ENCODE data around the gene TSHB.

TSHB gene

DNA sequence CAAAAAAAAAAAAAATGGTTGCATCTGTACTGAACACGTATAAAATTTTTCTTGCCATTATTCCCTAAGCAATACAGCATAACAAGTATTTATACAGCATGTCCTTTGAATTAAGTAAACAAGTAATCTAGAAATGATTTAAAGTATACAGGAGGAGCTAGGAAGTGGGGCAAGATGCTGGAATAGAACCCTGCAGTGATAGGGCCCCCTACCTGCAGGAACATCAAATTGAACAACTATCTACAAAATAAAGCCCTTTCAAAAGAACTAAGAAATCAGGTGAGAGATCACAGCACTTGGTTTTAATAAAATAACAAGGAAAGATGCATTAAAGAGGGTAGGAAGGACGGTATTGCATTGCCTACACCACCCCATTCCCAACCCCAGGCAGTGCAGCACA, 10.9 kb downstream of the TSHB start:
- Mint-ChIP-seq H3K27ac (no peak overlapping the region), H3K9me3 (no peaks in the 10 kb centered on the region), H3K4me3 (no peak overlapping the region), H3K4me1 (ENCODE audit: low read depth) (no peaks in the 10 kb centered on the region), H3K27me3 (no peaks in the 10 kb centered on the region), H3K36me3 (ENCODE audit: low read depth) (no peaks in the 10 kb centered on the region)
- intact Hi-C loops (cut with micrococcal nuclease), result no loop called here

DNA sequence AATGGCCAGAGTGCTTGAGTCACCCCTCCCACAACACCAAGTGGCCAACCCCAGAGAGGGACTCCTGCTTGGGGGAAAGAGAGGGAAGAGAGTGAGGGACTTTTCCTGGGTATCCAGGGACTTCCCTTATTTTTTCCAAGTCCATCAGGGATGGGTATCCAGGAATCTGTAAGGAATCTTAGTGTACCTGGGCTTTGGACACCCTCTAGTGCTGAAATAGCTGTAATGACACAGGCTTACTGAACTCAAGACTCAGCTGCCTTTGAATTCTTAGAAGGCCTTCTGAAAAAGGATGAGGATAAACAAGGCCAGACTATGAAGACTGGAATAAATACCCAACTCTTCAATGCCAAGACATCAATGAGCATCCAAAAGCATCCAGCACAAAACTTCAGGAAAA, 12.0 kb downstream of the TSHB start:
- intact Hi-C loops (cut with micrococcal nuclease), result no loop called here
- H3K27me3 Mint-ChIP-seq, result no peaks in the 10 kb centered on the region
- H3K36me3 Mint-ChIP-seq (ENCODE audit: low read depth), result no peaks in the 10 kb centered on the region
- H3K9me3 Mint-ChIP-seq, result no peaks in the 10 kb centered on the region
- no peaks in the 10 kb centered on the region for H3K4me1 Mint-ChIP-seq (ENCODE audit: low read depth)
- H3K4me3 Mint-ChIP-seq, result no peak overlapping the region
- H3K27ac Mint-ChIP-seq, result no peak overlapping the region

DNA sequence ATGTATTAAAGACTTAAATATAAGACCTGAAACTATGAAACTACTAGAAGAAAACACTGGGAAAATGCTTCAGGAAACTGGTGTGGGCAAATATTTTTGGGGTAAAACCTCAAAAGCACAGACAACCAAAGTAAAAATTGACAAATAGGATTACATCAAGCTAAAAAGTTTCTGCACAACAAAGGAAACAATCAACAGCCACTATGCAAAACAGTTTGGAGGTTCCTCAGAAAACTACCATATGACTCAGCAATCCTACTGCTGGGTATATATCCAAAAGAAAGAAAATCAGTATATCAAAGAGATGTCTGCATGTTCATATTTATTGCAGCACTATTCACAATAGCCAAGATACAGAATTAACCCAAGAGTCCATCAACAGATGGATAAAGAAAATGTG, 17.1 kb downstream of the TSHB start:
- Mint-ChIP-seq H3K36me3 (ENCODE audit: low read depth) (no peaks in the 10 kb centered on the region), H3K27ac (no peak overlapping the region), H3K9me3 (no peaks in the 10 kb centered on the region), H3K4me1 (ENCODE audit: low read depth) (no peaks in the 10 kb centered on the region), H3K4me3 (no peak overlapping the region), H3K27me3 (no peaks in the 10 kb centered on the region)
- intact Hi-C loops (cut with micrococcal nuclease), result no loop called here

DNA sequence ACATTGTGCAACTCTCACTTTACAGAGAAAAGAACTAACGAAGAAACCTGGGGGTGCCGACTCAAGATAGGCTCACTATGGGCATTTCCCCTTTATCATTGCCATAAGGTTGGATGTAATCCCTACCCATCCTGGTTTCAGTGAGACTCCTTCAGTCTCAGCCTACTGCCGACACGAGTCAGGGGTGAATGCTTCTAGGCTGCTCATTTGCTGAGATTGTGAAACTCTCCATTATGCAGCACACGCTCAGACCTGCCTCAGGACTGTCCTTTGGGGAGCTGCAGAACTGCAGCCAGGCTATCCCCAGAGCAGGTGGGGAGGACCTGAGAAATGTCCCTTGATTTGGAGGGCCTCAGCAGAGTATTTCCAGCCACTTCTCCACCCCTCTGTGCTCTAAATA, 22.2 kb downstream of the TSHB start:
- Mint-ChIP-seq H3K36me3 (ENCODE audit: low read depth) (no peaks in the 10 kb centered on the region), H3K4me1 (ENCODE audit: low read depth) (no peaks in the 10 kb centered on the region), H3K27ac (no peak overlapping the region), H3K27me3 (no peaks in the 10 kb centered on the region), H3K4me3 (no peak overlapping the region), H3K9me3 (no peaks in the 10 kb centered on the region)
- intact Hi-C loops (cut with micrococcal nuclease), result loop anchor here (1.0 kb wide), 1 partner anchor 73 kb away; no protein-coding TSS in a partner anchor

DNA sequence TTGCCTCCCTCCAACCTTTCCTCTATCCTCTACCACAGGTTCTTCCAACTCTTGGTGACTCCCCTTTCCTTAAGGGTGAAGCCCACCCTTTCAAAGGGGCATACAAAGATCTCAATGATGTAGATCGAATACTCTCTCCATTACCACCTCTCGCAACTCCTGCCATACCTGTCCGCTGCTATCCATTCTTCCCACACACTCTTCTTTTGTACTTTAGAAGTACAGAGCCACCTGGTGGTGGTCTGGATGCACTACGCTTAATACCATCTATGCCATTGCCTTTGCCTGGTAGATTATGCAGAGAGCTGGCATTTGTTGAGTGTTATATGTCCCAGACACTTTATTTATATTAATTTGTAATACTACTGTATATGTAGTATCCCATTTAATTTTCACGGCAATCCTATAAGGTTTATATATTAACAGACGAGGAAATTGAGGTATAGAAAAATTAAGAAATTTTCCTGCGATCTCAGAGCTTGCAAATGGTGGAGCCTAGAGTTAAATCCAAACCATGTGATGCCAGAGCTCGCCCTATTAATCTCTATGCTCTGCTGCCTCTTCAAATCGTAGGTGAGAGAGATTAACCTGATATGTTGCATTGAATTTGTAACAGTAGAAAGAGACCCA, 22.9 kb downstream of the TSHB start:
- intact Hi-C loops (cut with micrococcal nuclease), result loop anchor here (1.0 kb wide), 1 partner anchor 73 kb away; no protein-coding TSS in a partner anchor
- Mint-ChIP-seq H3K4me3 (no peak overlapping the region), H3K36me3 (ENCODE audit: low read depth) (no peaks in the 10 kb centered on the region), H3K4me1 (ENCODE audit: low read depth) (no peaks in the 10 kb centered on the region), H3K27me3 (no peaks in the 10 kb centered on the region), H3K27ac (no peak overlapping the region), H3K9me3 (no peaks in the 10 kb centered on the region)

DNA sequence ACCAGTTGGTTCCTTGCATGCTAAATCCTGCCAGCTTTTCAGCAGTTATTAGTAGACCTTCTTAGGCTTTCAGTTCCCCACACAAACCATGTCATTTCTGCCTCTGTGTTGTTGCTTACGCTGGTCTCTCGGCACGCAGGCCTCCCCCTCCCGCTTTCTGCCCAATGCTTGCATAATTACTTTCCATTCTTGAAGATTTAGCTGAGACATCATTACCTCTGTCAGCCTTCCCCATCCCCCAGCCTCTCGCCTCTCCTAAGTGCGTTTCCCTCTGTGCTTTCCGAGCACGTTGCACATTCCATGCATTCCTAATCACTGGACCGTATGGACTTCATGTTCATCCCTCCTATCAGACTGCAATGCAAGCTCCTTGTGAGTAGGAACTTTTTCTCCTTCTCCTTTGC, 26.8 kb downstream of the TSHB start:
- intact Hi-C loops (cut with micrococcal nuclease), result loop anchor here (5.0 kb wide), 1 partner anchor 36 kb away; no protein-coding TSS in a partner anchor
- no peaks in the 10 kb centered on the region for H3K27me3 Mint-ChIP-seq

DNA sequence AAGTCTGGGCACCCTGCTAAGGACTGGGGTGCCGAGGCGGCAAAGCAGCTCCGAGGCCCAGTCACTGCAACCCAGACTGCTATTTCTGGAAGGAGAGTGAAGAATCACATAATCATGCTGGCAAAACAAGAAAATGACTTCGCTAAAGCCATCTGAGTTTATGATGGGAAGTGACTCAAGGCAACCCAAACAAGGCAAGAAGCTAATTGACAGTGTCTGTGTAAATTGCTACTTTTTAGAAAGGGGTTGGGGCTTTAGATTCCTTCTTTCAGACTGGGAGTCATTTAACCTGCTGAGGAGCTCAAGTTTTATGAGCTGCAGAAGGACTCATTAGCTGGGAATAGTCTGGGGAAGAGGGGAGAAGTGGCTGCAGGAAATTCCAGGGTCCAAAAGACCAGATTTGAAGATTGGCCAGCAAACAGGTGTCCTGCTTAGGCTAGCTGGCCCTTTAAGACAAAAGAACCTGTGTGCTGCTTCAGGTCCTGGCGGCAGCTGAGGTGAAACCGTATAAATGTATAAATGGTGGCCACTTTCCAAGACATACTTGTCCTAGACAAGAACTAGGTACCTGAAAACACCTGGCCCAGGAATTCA, 28.1 kb downstream of the TSHB start:
- Mint-ChIP-seq H3K27ac (no peak overlapping the region), H3K36me3 (ENCODE audit: low read depth) (no peaks in the 10 kb centered on the region), H3K4me3 (no peak overlapping the region), H3K27me3 (no peaks in the 10 kb centered on the region), H3K9me3 (no peaks in the 10 kb centered on the region), H3K4me1 (ENCODE audit: low read depth) (peaks cover 16% of the 10 kb centered on the region)
- intact Hi-C loops (cut with micrococcal nuclease), result loop anchor here (5.0 kb wide), 1 partner anchor 35 kb away; no protein-coding TSS in a partner anchor

More for the DNA sequence above, 26.8 kb downstream of the TSHB start:
- H3K36me3 Mint-ChIP-seq (ENCODE audit: low read depth), result no peaks in the 10 kb centered on the region
- H3K9me3 Mint-ChIP-seq, result no peaks in the 10 kb centered on the region
- no peak overlapping the region for H3K27ac Mint-ChIP-seq
- H3K4me1 Mint-ChIP-seq (ENCODE audit: low read depth), result peaks cover 3% of the 10 kb centered on the region
- no peak overlapping the region for H3K4me3 Mint-ChIP-seq

DNA sequence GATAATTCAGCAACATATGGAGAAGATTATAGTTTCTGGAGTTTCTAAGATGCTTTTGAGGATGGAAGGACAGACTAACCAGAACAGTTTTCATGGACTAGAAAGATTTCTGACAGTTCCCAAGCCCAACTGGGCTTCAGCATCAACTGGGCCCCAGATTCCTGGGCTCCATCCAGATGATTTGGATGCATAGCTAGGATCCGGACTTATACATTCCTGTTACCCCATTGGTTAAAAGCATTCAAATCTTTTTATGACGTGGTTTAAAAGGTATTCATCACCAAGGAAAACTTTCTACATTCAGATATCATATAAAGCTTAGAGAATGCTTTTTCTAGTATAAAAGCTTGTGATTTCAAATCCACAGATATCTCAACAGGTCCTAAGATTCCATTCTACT, 29.7 kb downstream of the TSHB start:
- H3K27me3 Mint-ChIP-seq, result no peaks in the 10 kb centered on the region
- intact Hi-C loops (cut with micrococcal nuclease), result loop anchor here (5.0 kb wide), 1 partner anchor 33 kb away; no protein-coding TSS in a partner anchor
- no peaks in the 10 kb centered on the region for H3K36me3 Mint-ChIP-seq (ENCODE audit: low read depth)
- H3K9me3 Mint-ChIP-seq, result no peaks in the 10 kb centered on the region
- H3K4me1 Mint-ChIP-seq (ENCODE audit: low read depth), result peaks cover 21% of the 10 kb centered on the region
- H3K27ac Mint-ChIP-seq, result no peak overlapping the region
- H3K4me3 Mint-ChIP-seq, result no peak overlapping the region

DNA sequence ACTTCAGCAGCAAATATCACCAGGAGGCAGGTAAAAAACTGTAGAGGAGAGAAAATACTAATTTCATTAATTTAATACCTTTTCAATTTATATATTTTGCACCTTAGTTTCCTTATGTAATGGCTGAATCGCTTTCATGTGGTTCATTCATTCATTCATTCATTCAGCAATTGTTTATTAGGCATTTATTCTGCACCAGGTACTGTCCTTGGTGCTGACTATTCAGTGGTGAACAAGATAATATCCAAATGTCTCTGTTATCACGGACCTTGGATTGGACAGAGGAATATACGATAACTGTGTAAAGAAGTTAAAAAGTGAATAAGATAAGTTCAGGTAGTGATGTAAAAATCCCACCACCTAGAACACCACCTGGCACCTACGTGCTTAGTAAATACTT, 30.9 kb downstream of the TSHB start:
- no peaks in the 10 kb centered on the region for H3K27me3 Mint-ChIP-seq
- no peaks in the 10 kb centered on the region for H3K9me3 Mint-ChIP-seq
- peak overlapping the region; percentile 14 for H3K27ac Mint-ChIP-seq
- peaks cover 21% of the 10 kb centered on the region for H3K4me1 Mint-ChIP-seq (ENCODE audit: low read depth)
- no peak overlapping the region for H3K4me3 Mint-ChIP-seq
- H3K36me3 Mint-ChIP-seq (ENCODE audit: low read depth), result no peaks in the 10 kb centered on the region
- intact Hi-C loops (cut with micrococcal nuclease), result no loop called here

DNA sequence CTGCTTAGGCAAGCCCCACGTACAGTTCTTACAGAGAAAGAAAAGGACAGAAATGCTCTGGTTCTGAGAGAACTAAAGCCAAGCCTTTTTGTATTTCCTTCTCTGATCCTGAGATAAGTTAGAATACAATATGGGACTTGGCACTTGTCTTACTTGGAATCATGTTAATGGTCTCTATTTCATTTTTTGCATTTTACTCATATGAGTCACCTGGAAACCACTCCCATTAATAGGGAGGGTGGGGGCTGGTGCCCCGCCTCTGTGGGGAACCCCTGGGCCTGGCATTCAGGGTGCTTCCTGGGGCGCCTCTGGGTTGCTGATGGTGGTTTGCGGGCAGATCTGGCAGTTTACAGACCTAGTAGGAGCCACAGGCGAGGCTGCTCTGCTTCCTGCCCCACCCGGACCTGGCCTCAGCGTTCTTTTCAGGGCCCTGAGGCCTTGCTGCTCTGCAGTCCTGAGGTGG, 32.9 kb downstream of the TSHB start:
- Mint-ChIP-seq H3K27ac (no peak overlapping the region), H3K27me3 (no peaks in the 10 kb centered on the region), H3K9me3 (no peaks in the 10 kb centered on the region), H3K4me3 (no peak overlapping the region), H3K4me1 (ENCODE audit: low read depth) (peaks cover 21% of the 10 kb centered on the region), H3K36me3 (ENCODE audit: low read depth) (no peaks in the 10 kb centered on the region)
- intact Hi-C loops (cut with micrococcal nuclease), result no loop called here

DNA sequence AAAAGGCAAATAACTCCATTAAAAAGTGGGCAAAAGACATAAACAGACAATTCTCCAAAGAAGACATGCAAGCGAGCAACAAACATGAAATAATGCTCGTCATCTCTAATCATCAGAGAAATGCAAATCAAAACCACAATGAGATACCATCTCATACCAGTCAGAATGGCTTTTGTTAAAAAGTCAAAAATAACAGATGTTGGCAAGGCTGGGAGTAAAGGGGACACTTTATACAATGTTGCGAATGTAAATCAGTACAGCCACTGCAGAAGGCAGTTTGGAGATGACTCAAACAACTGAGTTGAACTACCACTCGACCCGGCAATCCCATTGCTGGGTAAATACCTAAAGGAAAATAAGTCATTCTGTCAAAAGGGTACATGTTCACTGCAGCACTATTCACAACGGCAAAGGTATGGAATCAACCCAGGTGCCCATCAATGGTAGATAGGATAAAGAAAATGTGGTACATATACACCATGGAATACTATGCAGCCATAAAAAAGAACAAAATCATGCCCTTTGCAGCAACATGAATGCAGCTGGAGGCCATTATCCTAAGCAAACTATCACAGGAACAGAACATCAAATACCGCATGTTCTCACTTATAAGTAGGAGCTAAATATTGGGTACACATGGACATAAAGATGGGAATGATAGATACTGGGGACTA, 33.7 kb downstream of the TSHB start:
- Mint-ChIP-seq H3K36me3 (ENCODE audit: low read depth) (no peaks in the 10 kb centered on the region), H3K9me3 (no peaks in the 10 kb centered on the region), H3K4me1 (ENCODE audit: low read depth) (peaks cover 21% of the 10 kb centered on the region), H3K27ac (no peak overlapping the region), H3K27me3 (no peaks in the 10 kb centered on the region), H3K4me3 (no peak overlapping the region)
- intact Hi-C loops (cut with micrococcal nuclease), result no loop called here

DNA sequence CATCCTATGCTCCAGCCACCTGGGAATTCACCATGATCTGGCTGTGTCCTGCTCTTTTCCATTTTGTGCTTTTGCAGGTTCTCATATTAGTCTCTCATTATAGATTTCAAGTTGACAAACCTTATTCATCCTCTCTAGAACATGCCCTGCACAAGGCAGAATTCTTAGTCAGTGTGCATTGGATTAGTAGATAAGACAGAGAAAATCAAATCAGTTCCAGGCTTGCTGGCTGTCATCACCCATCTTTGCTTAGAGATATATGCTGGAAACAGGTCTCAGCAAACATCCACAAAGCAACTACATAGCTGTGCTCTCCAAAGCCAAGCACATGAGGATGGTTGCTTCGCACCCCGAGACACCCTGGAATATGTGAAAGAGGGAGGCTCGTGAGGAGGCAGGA, 34.8 kb downstream of the TSHB start:
- Mint-ChIP-seq H3K27me3 (no peaks in the 10 kb centered on the region), H3K36me3 (ENCODE audit: low read depth) (no peaks in the 10 kb centered on the region), H3K9me3 (no peaks in the 10 kb centered on the region), H3K4me3 (no peak overlapping the region), H3K4me1 (ENCODE audit: low read depth) (peaks cover 21% of the 10 kb centered on the region), H3K27ac (no peak overlapping the region)
- intact Hi-C loops (cut with micrococcal nuclease), result no loop called here

DNA sequence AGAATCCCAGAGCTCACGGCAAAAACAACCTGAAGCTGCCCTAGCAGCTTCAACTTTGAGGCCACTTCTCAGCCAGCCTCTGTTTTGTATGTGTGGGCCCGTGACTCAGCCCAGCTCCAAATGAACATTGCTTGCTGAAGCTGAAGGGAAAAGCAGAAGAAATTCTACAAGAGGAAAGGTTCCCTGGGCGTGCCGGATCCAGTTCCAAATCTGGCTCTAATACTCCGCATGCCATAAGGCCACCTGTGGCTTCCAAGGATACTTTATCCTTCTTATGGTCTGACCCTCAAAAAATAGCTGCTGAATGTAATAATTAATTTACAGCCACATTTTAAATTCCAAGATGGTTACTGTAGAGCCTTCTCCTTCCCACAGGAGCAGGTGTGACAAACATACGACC, 35.4 kb downstream of the TSHB start:
- H3K9me3 Mint-ChIP-seq, result no peaks in the 10 kb centered on the region
- no peaks in the 10 kb centered on the region for H3K36me3 Mint-ChIP-seq (ENCODE audit: low read depth)
- intact Hi-C loops (cut with micrococcal nuclease), result no loop called here
- no peaks in the 10 kb centered on the region for H3K27me3 Mint-ChIP-seq
- H3K4me3 Mint-ChIP-seq, result no peak overlapping the region
- H3K27ac Mint-ChIP-seq, result no peak overlapping the region
- peaks cover 21% of the 10 kb centered on the region for H3K4me1 Mint-ChIP-seq (ENCODE audit: low read depth)

DNA sequence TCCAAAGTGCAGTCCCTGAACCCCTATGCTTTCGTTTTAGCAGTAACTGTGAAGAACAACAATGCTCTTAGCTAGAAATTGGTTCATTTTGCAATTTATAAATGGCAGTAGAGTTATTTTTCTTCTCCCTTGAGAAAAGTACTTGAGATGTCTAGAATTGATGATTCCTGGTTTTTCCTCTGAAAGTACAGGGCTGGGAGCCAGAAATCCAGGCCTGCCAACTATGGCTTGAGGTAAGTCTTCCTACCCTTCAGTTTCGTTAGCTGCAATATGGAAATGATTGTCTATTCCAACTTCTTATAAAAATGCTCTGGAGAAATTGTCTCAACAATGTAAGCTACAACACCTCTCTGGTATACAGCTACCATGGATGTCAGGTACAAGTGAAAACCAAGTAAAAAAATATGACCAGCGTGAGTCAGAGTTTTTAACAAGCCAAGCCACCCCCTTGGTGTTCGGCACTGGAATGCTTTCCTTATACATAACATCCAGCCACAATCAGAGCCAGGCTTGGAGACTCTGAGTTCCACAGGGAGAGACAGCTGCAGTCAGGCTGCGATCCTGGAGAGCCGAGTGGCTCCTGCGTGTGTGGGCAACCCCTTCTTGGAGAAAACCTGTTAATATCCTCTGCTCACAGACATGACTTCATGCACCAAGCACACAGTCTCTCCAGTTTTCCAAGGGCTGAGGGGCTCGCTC, 37.7 kb downstream of the TSHB start:
- no peak overlapping the region for H3K4me3 Mint-ChIP-seq
- H3K27ac Mint-ChIP-seq, result no peak overlapping the region
- H3K27me3 Mint-ChIP-seq, result no peaks in the 10 kb centered on the region
- no peaks in the 10 kb centered on the region for H3K9me3 Mint-ChIP-seq
- H3K4me1 Mint-ChIP-seq (ENCODE audit: low read depth), result peaks cover 9% of the 10 kb centered on the region
- intact Hi-C loops (cut with micrococcal nuclease), result no loop called here
- no peaks in the 10 kb centered on the region for H3K36me3 Mint-ChIP-seq (ENCODE audit: low read depth)

Measured in dendritic cell treated with granulocyte-macrophage colony-stimulating factor and Interleukin-4, amounts not matched to agents 40 ng/mL and 50 ng/mL, for 4 days (primary cell).